Fibroblast of upper back skin (primary cell): ENCODE measurements around the gene OR8D2.

ENCODE experiments used
- DNase-seq: peaks from one replicate; pipeline ENCODE4 v3.0.0-alpha.2; 2013

OR8D2 gene

GRCh38 chr11:124320097-124320496, at the start of gene OR8D2:
OR8D2 (minus strand) TSS chr11:124320197; CDS start chr11:124320197, 0 bp downstream.
- no peak for DNase-seq

- no peak for DNase-seq
Observed at GRCh38 chr11:124359566-124359965, 39.6 kb upstream of the OR8D2 start.

GRCh38 chr11:124346311-124346955, 26.4 kb upstream of the OR8D2 start:
- DNase-seq: no peak

- no peak for DNase-seq
Observed at GRCh38 chr11:124344346-124344745, 24.3 kb upstream of the OR8D2 start.

- DNase-seq: no peak
Observed at GRCh38 chr11:124340142-124340447, 20.1 kb upstream of the OR8D2 start.

- DNase-seq: no peak
Observed at GRCh38 chr11:124339396-124340141, 19.6 kb upstream of the OR8D2 start.

GRCh38 chr11:124331873-124332272, 11.9 kb upstream of the OR8D2 start:
- no peak for DNase-seq

GRCh38 chr11:124329787-124330478, 9.9 kb upstream of the OR8D2 start:
- no peak for DNase-seq

- DNase-seq: no peak
Observed at GRCh38 chr11:124327775-124328174, 7.8 kb upstream of the OR8D2 start.

- DNase-seq: no peak
Observed at GRCh38 chr11:124322356-124322755, 2.4 kb upstream of the OR8D2 start.

GRCh38 chr11:124315052-124315451, 4.9 kb downstream of the OR8D2 start:
- no peak for DNase-seq

- DNase-seq: no peak
Observed at GRCh38 chr11:124313849-124314248, 6.1 kb downstream of the OR8D2 start, which contains the start of gene OR8D1. OR8D1 (minus strand) TSS chr11:124313949; CDS start chr11:124310766, 3,183 bp downstream.

GRCh38 chr11:124313131-124313530, 6.9 kb downstream of the OR8D2 start:
- DNase-seq: no peak

GRCh38 chr11:124311670-124312069, 8.3 kb downstream of the OR8D2 start:
- DNase-seq: no peak

- no peak for DNase-seq
Observed at GRCh38 chr11:124311269-124311668, 8.7 kb downstream of the OR8D2 start.

- DNase-seq: no peak
Observed at GRCh38 chr11:124310721-124311120, 9.3 kb downstream of the OR8D2 start.

- no peak for DNase-seq
Observed at GRCh38 chr11:124307093-124307492, 12.9 kb downstream of the OR8D2 start.

- no peak for DNase-seq
Observed at GRCh38 chr11:124302347-124303125, 17.5 kb downstream of the OR8D2 start.

GRCh38 chr11:124301548-124301947, 18.4 kb downstream of the OR8D2 start:
- DNase-seq: peak; percentile 53

- DNase-seq: peak; percentile 32
Observed at GRCh38 chr11:124297921-124298320, 22.1 kb downstream of the OR8D2 start.

GRCh38 chr11:124296016-124296415, 24.0 kb downstream of the OR8D2 start:
- no peak for DNase-seq

- no peak for DNase-seq
Observed at GRCh38 chr11:124294687-124295086, 25.3 kb downstream of the OR8D2 start.
